GM12864 (cell line): Measurements from ENCODE around the gene TMEM9B.
"Not testable (repeated sequence)": the region's sequence is repeated elsewhere in the genome, so short reads cannot be mapped to it uniquely, and the experiment has no call there.

ENCODE experiments used
- DNase-seq: peaks from one replicate; pipeline ENCODE4 v3.0.0-alpha.2; 2011; ENCODE audit warnings: low read depth
- H3K4me3 ChIP-seq: 2 replicates; pipeline ENCODE4 v1.5.1; 2011; ENCODE audit warnings: mild to moderate bottlenecking, low read depth, low read length, control low read depth
- CTCF ChIP-seq: IDR thresholded peaks from 2 replicates; pipeline ENCODE4 v1.5.1; 2011; ENCODE audit warnings: low read depth, mild to moderate bottlenecking, moderate library complexity, low read length, control low read depth, inconsistent platforms; ENCODE audit errors: missing control alignments

The TMEM9B gene

GRCh38 chr11:8937659-8938058, 26.6 kb downstream of the TMEM9B start:
- DNase-seq = no peak
- TF ChIP-seq CTCF = no peak
- H3K4me3 ChIP-seq = no peak overlapping the region

DNA sequence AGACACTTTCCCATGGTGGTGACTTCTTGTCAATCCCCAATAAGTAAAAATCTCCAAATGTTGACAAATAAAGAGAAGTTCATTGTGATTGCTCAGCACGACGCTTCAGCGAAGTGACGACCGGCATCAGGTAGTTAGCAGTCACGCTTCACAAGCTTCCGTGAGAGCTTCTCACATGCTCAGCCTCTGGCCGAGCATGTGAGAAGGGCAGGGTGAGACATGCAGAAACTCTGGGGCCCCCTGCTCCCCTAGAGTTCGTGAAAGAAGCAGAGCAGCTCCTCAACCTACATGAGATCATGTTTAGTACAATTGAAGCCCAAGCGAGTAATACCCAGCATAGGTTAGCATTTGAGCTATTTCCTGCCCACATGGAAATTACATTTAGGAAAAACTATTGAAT, 27.1 kb downstream of the TMEM9B start:
- DNase-seq = peak; percentile 67
- TF ChIP-seq CTCF = no peak
- no peak overlapping the region for H3K4me3 ChIP-seq

DNA sequence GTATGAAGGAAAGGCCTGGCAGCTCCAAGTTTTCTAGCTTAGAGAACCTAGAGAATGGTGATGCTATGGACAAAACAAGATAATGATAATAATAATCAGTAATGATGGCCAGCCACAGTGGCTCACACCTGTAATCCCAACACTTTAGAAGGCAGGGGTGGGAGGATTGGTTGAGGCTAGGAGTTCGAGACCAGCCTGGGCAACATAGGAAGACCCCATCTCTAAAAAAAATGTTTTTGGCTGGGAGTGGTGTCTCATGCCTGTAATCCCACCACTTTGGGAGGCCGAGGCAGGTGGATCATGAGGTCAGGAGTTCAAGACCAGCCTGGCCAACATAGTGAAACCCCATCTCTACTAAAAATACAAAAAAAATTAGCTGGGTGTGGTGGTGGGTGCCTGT, 28.5 kb downstream of the TMEM9B start:
- H3K4me3 ChIP-seq, DNase-seq: not testable (repeated sequence)

- TF ChIP-seq CTCF = no peak
- no peak overlapping the region for H3K4me3 ChIP-seq
- DNase-seq = no peak
Observed at GRCh38 chr11:8934742-8935488, 29.3 kb downstream of the TMEM9B start.

DNA sequence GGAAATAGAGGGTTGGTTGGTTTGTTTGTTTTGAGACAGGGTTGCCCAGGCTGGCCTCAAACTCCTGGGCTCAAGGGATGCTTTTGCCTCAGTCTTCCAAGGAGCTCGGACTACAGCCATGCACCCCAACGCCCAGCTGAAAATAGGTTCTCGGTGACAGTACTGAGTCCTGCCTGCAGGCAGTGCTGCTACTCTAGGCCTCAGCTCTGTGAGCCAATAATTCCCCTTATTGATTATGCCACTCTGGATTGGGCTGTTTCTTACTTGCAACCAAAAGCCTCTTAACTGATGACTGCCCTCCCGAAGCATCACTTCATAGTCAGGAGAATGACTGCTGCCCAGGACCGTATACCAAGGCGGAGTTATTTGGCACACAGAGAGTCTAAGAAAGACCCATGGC, 30.3 kb downstream of the TMEM9B start:
- TF ChIP-seq CTCF = peak; percentile 27
- H3K4me3 ChIP-seq = no peak overlapping the region
- DNase-seq = no peak

GRCh38 chr11:8932564-8933180, 31.6 kb downstream of the TMEM9B start, which contains the start of gene C11orf16:
Gene C11orf16 (minus strand): TSS chr11:8932947. CDS start chr11:8932308, 639 bp downstream.
- no peak for TF ChIP-seq CTCF
- no peak within 1 kb of the TSS for H3K4me3 ChIP-seq
- DNase-seq = no peak

DNA sequence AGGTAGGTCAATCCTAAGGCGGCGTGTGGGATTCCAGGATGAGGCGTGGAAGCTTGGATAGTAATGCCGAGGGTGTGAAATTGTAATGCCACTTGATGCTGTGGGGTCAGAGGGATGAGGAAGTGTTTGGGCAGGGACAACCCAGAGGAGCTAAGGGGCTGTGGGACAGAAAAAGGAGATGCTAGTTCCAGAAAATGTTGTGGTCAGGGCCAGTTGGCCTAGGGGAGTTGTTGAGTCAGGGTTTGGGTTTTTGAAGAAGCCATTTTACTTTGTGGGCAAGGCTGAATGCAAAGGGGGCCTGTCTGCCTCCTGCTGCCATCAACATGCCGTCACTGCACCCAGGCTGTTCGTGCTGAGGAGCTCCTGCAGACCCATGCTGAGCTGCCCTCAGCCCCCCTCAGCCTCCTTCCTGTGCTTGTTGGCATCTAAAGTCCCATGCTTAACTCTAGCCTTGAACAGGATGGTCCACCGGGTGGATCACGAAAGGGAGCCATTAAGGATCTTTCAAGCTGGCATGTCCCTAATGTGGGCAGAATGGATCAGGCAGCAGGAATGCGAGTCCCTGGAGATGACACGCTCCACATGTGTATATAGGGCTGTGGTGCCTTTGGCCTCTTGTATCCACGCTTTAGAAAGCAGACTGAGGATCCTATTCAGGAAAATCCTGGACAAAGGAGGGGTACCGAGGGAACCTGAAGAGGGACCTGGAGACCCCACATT, 33.6 kb downstream of the TMEM9B start:
- no peak overlapping the region for H3K4me3 ChIP-seq
- DNase-seq = no peak
- no peak for TF ChIP-seq CTCF
